Non-pigmented ciliary epithelial cell (primary cell): ENCODE data around the gene ZNF484.
A peak's percentile ranks its signal among the peaks of the same experiment; 100 is the strongest.
"Not testable (repeated sequence)": the region's sequence is repeated elsewhere in the genome, so short reads cannot be mapped to it uniquely, and the experiment has no call there.

Source experiments
- DNase-seq: peaks from one replicate; pipeline ENCODE4 v3.0.0-alpha.2; 2010; ENCODE audit warnings: low read depth

ZNF484 gene

GRCh38 chr9:92877531-92878430 is at the start of gene ZNF484:
ZNF484 (minus strand) TSS chr9:92878038; CDS start chr9:92875029, 3,009 bp downstream.
- DNase-seq: peak; percentile 93

DNA sequence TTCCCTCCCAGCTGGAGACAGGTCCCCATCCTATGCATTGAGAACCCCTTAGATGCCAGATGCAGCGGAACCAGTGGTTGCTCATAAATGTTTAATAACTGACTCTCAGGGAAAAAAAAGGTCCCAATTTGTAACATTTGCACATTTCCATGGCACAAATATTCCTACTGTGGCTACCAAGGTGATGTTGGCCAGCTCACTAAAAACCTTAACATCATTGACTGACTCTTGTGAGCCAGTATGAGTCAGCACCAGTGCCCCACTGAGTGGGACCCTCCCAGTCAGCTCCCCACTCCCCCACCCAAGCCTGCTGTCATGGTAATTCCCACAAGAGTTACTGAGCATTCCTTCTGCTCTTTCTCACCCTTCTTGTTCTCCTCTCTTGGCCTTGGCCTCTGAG is 42.6 kb upstream of the ZNF484 start:
- DNase-seq: no peak

- DNase-seq: no peak
These were observed 39.5 kb upstream of the ZNF484 start for GRCh38 chr9:92917176-92917800.

DNA sequence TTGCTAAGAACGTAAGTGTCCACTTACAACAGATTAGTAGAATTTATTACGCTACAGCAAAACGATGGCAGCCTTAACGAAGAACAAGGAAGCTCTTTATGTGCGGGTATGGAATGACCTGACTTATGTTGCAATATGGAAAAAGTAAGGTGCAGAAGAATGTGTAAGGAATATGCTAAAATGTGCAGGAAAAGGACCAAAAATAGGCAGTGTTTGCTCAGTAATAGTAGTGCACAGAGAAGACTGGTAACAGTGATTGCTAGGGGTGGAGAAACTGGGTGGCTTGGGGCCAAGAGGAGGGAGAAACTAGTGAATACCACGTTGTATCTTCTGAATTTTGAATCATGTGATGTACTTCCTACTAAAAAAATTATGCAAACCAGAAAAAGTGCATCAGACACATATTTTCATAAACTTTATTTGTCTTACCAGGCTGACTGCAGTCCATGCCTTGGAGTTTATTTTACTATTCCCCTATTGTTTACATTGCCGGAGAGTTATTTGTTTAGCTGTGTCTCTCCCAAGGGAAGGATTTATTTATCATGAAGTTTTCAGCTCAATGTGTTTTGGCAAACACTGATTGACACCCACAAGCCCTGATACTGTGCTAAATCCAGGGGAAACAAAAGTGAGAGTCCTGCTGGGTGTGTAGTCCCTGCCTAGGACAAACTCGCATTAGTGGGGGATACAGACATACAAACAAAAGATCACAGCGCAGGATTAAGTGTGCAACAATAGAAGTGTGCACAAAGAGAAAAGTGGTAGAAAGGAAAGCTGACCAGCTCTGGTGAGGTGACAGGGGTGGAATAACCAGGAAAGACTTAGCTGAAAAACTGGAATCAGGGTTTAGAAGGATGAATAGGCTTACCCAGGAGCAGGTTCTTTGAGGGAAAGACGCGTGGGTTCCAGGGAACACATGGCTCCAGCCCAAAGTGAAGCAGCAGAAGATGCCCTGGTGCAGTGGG is 34.0 kb upstream of the ZNF484 start:
- no peak for DNase-seq

DNA sequence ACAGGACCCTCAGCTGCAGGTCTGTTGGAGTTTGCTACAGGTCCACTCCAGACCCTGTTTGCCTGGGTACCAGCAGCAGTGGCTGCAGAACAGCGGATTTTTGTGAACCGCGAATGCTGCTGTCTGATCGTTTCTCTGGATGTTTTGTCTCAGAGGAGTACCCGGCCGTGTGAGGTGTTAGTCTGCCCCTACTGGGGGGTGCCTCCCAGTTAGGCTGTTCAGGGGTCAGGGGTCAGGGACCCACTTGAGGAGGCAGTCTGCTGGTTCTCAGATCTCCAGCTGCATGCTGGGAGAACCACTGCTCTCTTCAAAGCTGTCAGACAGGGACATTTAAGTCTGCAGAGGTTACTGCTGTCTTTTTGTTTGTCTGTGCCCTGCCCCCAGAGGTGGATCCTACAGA is 27.3 kb upstream of the ZNF484 start:
- DNase-seq: not testable (repeated sequence)

GRCh38 chr9:92897323-92897722 is 19.5 kb upstream of the ZNF484 start:
- no peak for DNase-seq

DNA sequence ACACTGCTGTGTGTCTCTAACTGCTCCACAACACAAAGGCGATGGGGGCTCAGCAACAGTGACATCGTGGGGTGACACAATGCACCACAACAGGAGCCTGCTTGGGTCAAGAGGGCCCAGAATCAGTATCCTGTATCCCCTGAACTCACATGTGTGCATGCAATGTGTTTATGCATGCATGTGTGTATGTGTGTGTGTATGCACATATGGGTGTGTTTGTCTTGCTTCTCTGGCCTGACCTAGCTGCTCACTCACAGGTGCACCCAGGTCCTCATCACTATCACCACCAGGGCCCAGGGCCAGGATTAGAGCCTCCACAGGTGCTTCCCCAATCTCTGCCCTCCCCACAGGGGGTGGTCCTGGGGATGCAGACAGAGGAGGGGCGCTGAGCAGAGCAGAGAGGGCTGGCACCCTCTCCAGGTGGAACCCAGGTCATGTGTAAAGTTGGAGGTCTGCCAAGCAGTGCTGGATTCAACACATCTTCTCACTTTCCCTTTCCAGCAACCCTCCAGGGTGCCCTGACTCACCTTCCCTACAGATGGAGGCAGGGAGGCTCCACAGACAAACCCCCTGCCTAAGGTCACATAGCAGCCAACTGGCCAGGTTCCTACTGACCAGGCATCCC is 18.1 kb upstream of the ZNF484 start:
- no peak for DNase-seq

GRCh38 chr9:92894711-92895362 is 17.0 kb upstream of the ZNF484 start:
- DNase-seq: no peak

- not testable (repeated sequence) for DNase-seq
These were observed 16.2 kb upstream of the ZNF484 start for GRCh38 chr9:92893916-92894610.

DNA sequence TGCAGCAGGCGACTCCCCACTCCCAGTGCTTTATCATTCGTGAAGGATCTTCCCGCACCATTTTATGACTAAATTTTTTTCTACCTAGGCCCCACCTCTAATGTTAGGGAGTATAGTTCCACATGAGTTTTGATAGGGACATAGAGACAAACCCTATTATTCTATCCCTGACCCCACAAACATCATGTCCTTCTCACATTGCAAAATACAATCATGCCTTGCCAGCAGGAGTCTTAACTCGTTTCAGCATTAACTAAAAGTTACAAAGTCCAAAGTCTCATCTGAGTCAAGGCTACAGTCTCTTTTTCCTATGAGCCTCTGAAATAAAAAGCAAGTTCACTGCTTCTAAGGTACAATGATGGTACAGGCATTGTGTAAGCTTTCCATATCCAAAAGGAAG is 14.4 kb upstream of the ZNF484 start:
- not testable (repeated sequence) for DNase-seq

DNA sequence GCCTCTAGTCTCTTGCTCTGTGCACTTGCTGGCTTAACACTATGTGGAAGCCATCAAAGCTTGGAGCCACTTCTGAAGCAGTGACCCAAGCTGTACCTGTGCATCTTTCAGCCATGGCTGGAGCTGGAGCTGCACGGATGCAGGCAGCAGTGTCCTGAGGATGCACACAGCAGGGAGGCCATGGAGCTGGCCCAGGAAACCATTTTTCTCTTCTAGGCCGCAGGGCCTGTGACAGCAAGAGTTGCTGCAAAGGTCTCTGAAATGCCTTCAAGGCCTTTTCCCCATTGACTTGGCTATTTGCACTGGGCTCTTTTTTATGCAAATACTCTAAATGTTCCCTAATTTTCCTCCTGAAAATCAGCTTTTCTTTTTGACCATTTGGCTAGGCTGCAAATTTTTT is 12.9 kb upstream of the ZNF484 start:
- DNase-seq: no peak

DNA sequence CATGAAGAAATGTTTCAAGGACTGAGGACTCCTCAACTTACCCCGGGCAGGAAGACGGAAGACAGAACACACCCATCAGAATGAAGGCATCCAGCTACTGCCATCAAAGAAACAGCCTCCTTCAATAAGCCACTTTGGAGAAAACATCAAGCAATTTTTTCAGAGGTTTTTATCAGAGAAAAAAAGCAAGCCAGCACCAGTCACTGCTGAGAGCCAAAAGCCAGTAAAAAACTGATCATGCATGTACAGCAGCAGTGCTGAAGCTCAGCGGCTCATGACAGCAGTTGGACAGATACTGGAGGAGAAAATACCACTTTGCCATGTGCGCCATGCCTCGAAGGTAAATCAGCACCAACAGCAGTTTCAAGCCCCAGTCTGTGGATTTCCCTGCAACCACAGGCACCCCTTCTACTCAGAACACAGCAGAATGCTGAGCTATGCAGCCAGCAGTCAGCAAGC is 10.1 kb upstream of the ZNF484 start:
- DNase-seq: no peak

- DNase-seq: not testable (repeated sequence)
These were observed 9.2 kb upstream of the ZNF484 start for GRCh38 chr9:92886846-92887610.

GRCh38 chr9:92883666-92884405 is 6.0 kb upstream of the ZNF484 start:
- not testable (repeated sequence) for DNase-seq

GRCh38 chr9:92882276-92882675 is 4.4 kb upstream of the ZNF484 start:
- no peak for DNase-seq

DNA sequence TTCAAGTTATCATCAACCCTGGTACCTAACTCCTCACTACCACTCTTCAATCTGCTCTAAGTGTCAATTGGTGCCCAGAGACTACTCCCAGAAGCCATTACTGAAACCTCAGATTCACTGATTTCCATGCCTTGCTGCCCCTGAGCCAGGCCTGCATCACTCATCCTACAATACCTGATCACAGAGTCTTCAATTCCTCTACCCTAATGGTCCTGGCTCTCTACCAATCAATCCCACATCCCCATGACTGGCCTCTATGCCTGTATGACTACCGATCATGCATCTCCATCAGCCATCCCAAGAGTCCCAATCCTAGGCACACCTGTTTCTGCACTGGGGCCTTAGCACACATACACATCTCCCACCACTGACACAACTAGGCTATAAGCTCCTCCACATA is 2.5 kb downstream of the ZNF484 start:
- no peak for DNase-seq

- DNase-seq: no peak
These were observed 7.5 kb downstream of the ZNF484 start for GRCh38 chr9:92870289-92870688.

- DNase-seq: not testable (repeated sequence)
These were observed 11.2 kb downstream of the ZNF484 start for GRCh38 chr9:92866600-92866999.

DNA sequence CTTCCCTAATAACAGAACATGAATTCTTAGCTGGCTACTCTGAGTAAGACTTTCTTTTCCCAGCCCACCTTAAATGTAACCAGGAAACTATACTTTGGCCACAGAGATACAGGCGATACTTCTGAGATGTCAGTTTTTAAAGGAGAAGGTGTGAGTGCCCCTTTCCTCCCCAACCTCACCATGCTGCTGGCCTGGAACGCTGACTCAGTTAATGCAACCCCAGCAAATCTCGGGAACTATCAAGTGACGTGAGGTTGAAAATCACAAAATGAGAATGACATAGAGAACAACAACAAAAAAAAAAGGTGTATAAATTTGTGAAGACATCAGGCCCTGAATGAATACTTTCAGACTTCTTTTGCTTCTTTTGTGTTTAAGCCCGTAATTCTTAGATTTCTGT is 13.7 kb downstream of the ZNF484 start:
- no peak for DNase-seq
